Measurements from ENCODE around the gene USP16.
A peak's percentile ranks its signal among the peaks of the same experiment; 100 is the strongest.

USP16 gene

DNA sequence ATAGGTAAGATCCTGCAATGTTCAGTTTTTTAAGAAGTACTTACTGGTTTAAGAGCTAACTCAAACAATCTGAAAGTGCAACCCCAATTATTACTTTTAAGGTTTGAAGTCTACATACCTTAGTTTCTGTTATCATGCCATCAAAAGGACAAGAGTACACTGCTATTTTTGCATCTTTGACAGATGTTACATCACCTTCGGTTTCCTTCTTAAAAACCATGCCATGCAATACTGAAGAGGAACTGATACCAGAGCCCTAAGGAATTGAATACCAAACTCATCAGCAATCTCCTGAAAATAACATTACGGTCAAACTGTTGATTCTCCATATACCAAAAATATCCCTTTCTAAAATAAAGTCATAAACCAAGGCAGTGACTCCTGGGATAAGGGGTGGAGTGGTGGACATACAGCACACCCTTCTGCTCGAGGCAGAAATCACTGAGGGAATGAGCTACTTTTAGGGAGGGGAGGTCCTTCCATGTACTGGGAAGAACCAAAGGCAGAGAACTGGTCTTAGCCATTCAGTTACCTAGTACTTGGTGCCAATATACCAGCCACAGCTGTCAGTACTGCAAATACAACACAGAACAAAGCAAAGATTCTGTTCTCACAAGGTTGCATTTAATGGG lies 40.5 kb downstream of the USP16 start:
- peaks cover 20% of the 10 kb centered on the region for H3K4me1 ChIP-seq (ENCODE audit: low read length)
- peak; percentile 70 for DNase-seq
- no peaks in the 10 kb centered on the region for H3K9me2 ChIP-seq (replicated peaks; ENCODE audit: insufficient read depth, low read length)
- H3K27me3 ChIP-seq (replicated peaks; ENCODE audit: insufficient read depth, low read length), result no peaks in the 10 kb centered on the region
- no peak for TF ChIP-seq EZH2phosphoT487 (IDR thresholded peaks at IDR 0.05; ENCODE audit: low read length)
- TF ChIP-seq EZH2 (optimal IDR thresholded peaks at IDR 0.05; ENCODE audit: low read depth, low read length), result no peak
- TF ChIP-seq, protein P1, sequence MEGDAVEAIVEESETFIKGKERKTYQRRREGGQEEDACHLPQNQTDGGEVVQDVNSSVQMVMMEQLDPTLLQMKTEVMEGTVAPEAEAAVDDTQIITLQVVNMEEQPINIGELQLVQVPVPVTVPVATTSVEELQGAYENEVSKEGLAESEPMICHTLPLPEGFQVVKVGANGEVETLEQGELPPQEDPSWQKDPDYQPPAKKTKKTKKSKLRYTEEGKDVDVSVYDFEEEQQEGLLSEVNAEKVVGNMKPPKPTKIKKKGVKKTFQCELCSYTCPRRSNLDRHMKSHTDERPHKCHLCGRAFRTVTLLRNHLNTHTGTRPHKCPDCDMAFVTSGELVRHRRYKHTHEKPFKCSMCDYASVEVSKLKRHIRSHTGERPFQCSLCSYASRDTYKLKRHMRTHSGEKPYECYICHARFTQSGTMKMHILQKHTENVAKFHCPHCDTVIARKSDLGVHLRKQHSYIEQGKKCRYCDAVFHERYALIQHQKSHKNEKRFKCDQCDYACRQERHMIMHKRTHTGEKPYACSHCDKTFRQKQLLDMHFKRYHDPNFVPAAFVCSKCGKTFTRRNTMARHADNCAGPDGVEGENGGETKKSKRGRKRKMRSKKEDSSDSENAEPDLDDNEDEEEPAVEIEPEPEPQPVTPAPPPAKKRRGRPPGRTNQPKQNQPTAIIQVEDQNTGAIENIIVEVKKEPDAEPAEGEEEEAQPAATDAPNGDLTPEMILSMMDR (IDR thresholded peaks at IDR 0.05; ENCODE audit: low read length), result no peak
- no peak overlapping the region for H2AFZ ChIP-seq (ENCODE audit: low read length)
- no peaks in the 10 kb centered on the region for H3K9me3 ChIP-seq (replicated peaks; ENCODE audit: insufficient read depth, low read length)
- H4K20me1 ChIP-seq (ENCODE audit: insufficient read depth, low read length), result 0 out of 2 replicates have a peak, but pooled peaks cover 5% of the 10 kb centered on the region
- H3K27ac ChIP-seq (ENCODE audit: low read length), result peak overlapping the region; percentile 81
- peaks cover 72% of the 10 kb centered on the region for H3K79me2 ChIP-seq (ENCODE audit: low read length)
- peaks cover 50% of the 10 kb centered on the region for H3F3A ChIP-seq (ENCODE audit: insufficient read depth, low read length)
- peak overlapping the region; percentile 22 for H3K4me3 ChIP-seq (ENCODE audit: low read length)
- peak overlapping the region; percentile 26; the same call in 1 of the 2 replicates for H3K9ac ChIP-seq (ENCODE audit: low read length)
- H3K36me3 ChIP-seq (replicated peaks; ENCODE audit: insufficient read depth, low read length), result peaks cover 50% of the 10 kb centered on the region
- H3K4me2 ChIP-seq (ENCODE audit: low read depth, low read length), result peak overlapping the region; percentile 81

DNA sequence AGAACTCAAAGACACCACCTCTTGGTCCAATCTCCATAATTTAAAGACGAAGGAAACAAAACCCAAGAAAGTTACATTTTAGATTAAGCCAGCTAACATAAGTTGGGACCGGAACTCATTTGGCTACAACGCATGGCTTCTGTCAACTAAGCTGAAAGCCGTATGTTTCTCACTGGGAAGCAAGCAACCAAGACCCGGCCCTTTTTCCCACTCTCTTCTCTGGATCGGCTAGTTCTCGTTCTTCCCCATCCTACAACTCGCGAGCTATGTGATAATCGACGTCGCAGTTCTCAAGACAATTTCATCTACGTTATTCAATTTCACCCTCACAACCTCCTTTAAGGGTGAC lies 48.4 kb downstream of the USP16 start:
- Histone ChIP-seq H3K27ac (ENCODE audit: low read length) (peak overlapping the region; percentile 67; the same call in 1 of the 2 replicates), H3K36me3 (replicated peaks; ENCODE audit: insufficient read depth, low read length) (peaks cover 10% of the 10 kb centered on the region), H3F3A (ENCODE audit: insufficient read depth, low read length) (peaks cover 33% of the 10 kb centered on the region), H3K27me3 (replicated peaks; ENCODE audit: insufficient read depth, low read length) (no peaks in the 10 kb centered on the region), H4K20me1 (ENCODE audit: insufficient read depth, low read length) (peaks cover 22% of the 10 kb centered on the region), H3K79me2 (ENCODE audit: low read length) (peaks cover 54% of the 10 kb centered on the region), H3K9ac (ENCODE audit: low read length) (peak overlapping the region; percentile 94), H3K9me3 (replicated peaks; ENCODE audit: insufficient read depth, low read length) (no peaks in the 10 kb centered on the region), H3K4me3 (ENCODE audit: low read length) (peak overlapping the region; percentile 89), H3K4me2 (ENCODE audit: low read depth, low read length) (peak overlapping the region; percentile 93), H3K9me2 (replicated peaks; ENCODE audit: insufficient read depth, low read length) (no peaks in the 10 kb centered on the region), H3K4me1 (ENCODE audit: low read length) (peaks cover 14% of the 10 kb centered on the region; the same call in 1 of the 2 replicates), H2AFZ (ENCODE audit: low read length) (peak overlapping the region; percentile 61)
- DNase-seq, result peak; percentile 40
- TF ChIP-seq EZH2 (optimal IDR thresholded peaks at IDR 0.05; ENCODE audit: low read depth, low read length), result no peak
- no peak for TF ChIP-seq EZH2phosphoT487 (IDR thresholded peaks at IDR 0.05; ENCODE audit: low read length)
- TF ChIP-seq, protein P1 (IDR thresholded peaks at IDR 0.05; ENCODE audit: low read length), result no peak

GRCh38 chr21:29073222-29074006 lies 48.9 kb downstream of the USP16 start, which contains the start of gene CCT8:
Gene CCT8 (minus strand): TSS chr21:29073648. CDS start chr21:29073590, 58 bp downstream.
- Histone ChIP-seq H3F3A (ENCODE audit: insufficient read depth, low read length) (peaks cover 34% of the 10 kb centered on the region), H3K9me3 (replicated peaks; ENCODE audit: insufficient read depth, low read length) (no peaks in the 10 kb centered on the region), H3K4me2 (ENCODE audit: low read depth, low read length) (peak within 1 kb of the TSS; percentile 93), H3K9ac (ENCODE audit: low read length) (peak within 1 kb of the TSS; percentile 94), H3K79me2 (ENCODE audit: low read length) (peaks cover 51% of the 10 kb centered on the region), H3K27ac (ENCODE audit: low read length) (peak within 1 kb of the TSS; percentile 76), H3K27me3 (replicated peaks; ENCODE audit: insufficient read depth, low read length) (no peaks in the 10 kb centered on the region), H3K9me2 (replicated peaks; ENCODE audit: insufficient read depth, low read length) (no peaks in the 10 kb centered on the region), H3K4me1 (ENCODE audit: low read length) (peaks cover 17% of the 10 kb centered on the region), H3K4me3 (ENCODE audit: low read length) (peak within 1 kb of the TSS; percentile 89), H3K36me3 (replicated peaks; ENCODE audit: insufficient read depth, low read length) (peaks cover 7% of the 10 kb centered on the region; the same call in 1 of the 2 replicates), H4K20me1 (ENCODE audit: insufficient read depth, low read length) (peaks cover 22% of the 10 kb centered on the region), H2AFZ (ENCODE audit: low read length) (peak within 1 kb of the TSS; percentile 93)
- TF ChIP-seq EZH2phosphoT487 (IDR thresholded peaks at IDR 0.05; ENCODE audit: low read length) (no peak), EZH2 (optimal IDR thresholded peaks at IDR 0.05; ENCODE audit: low read depth, low read length) (no peak)
- TF ChIP-seq, protein P1 (IDR thresholded peaks at IDR 0.05; ENCODE audit: low read length), result no peak
- DNase-seq, result peak; percentile 100

All from MM.1S (cell line).